HEK293 (cell line): Measurements from ENCODE around the gene GUCY1B1.

Experiments
- MEIS1 ChIP-seq: sonication (generic); formaldehyde crosslinking; IDR thresholded peaks from 2 replicates; pipeline ENCODE4 v1.8.1; 2022; ENCODE audit warnings: missing genetic modification reagents, mild to moderate bottlenecking, borderline replicate concordance
- MZF1 ChIP-seq: fragments of 450-650 bp; formaldehyde crosslinking; IDR thresholded peaks from 2 replicates; pipeline ENCODE4 v1.5.1; 2017; ENCODE audit warnings: missing biosample characterization, missing genetic modification characterization, borderline replicate concordance
- PBX3 ChIP-seq: sonication (generic); formaldehyde crosslinking; IDR thresholded peaks from 2 replicates; pipeline ENCODE4 v1.8.1; 2022; ENCODE audit warnings: mild to moderate bottlenecking, moderate library complexity, missing genetic modification reagents
- SP7 ChIP-seq: fragments of 450-650 bp; formaldehyde crosslinking; IDR thresholded peaks from 2 replicates; pipeline ENCODE4 v1.5.1; 2016; ENCODE audit warnings: missing biosample characterization, missing genetic modification characterization
- ZNF274 ChIP-seq, 2 experiments: fragments of 200-500 bp in 1 of 2; fragments of 450-650 bp in 1 of 2; sonication (Bioruptor generic) in 1 of 2; formaldehyde crosslinking in 1 of 2; IDR thresholded peaks; 2 replicates each; pipeline versions ENCODE4 v1.5.1 to v1.6.1; 2014 to 2016; ENCODE audit warnings: borderline replicate concordance in 1 of 2, inconsistent platforms in 1 of 2, low read length in 1 of 2, missing biosample characterization in 1 of 2, missing genetic modification characterization in 1 of 2
- ZNF658 ChIP-seq: fragments of 450-650 bp; formaldehyde crosslinking; IDR thresholded peaks from 2 replicates; pipeline ENCODE4; 2016; ENCODE audit warnings: missing biosample characterization, missing genetic modification characterization
- ZNF707 ChIP-seq: fragments of 450-650 bp; formaldehyde crosslinking; IDR thresholded peaks from 2 replicates; pipeline ENCODE4 v1.5.1; 2016; ENCODE audit warnings: missing biosample characterization, missing genetic modification characterization
- ZNF776 ChIP-seq: fragments of 450-650 bp; formaldehyde crosslinking; IDR thresholded peaks from 2 replicates; pipeline ENCODE4 v1.5.0; 2017; ENCODE audit warnings: missing biosample characterization, missing genetic modification characterization, borderline replicate concordance
- ZSCAN16 ChIP-seq: fragments of 450-650 bp; formaldehyde crosslinking; IDR thresholded peaks from 2 replicates; pipeline ENCODE4 v1.5.1; 2016; ENCODE audit warnings: missing biosample characterization, missing genetic modification characterization
- TF ChIP-seq, protein P1 (sequence below): fragments of 450-650 bp; formaldehyde crosslinking; IDR thresholded peaks from 2 replicates; pipeline ENCODE4 v1.5.1; 2016; ENCODE audit warnings: missing biosample characterization, missing genetic modification characterization
- TF ChIP-seq, protein P2 (sequence below): fragments of 450-650 bp; formaldehyde crosslinking; IDR thresholded peaks from 2 replicates; pipeline ENCODE4 v1.5.1; 2016; ENCODE audit warnings: missing biosample characterization, missing genetic modification characterization

GRCh38 chr4:155799116-155799793, 40.4 kb downstream of the GUCY1B1 start:
- TF ChIP-seq, protein P1, sequence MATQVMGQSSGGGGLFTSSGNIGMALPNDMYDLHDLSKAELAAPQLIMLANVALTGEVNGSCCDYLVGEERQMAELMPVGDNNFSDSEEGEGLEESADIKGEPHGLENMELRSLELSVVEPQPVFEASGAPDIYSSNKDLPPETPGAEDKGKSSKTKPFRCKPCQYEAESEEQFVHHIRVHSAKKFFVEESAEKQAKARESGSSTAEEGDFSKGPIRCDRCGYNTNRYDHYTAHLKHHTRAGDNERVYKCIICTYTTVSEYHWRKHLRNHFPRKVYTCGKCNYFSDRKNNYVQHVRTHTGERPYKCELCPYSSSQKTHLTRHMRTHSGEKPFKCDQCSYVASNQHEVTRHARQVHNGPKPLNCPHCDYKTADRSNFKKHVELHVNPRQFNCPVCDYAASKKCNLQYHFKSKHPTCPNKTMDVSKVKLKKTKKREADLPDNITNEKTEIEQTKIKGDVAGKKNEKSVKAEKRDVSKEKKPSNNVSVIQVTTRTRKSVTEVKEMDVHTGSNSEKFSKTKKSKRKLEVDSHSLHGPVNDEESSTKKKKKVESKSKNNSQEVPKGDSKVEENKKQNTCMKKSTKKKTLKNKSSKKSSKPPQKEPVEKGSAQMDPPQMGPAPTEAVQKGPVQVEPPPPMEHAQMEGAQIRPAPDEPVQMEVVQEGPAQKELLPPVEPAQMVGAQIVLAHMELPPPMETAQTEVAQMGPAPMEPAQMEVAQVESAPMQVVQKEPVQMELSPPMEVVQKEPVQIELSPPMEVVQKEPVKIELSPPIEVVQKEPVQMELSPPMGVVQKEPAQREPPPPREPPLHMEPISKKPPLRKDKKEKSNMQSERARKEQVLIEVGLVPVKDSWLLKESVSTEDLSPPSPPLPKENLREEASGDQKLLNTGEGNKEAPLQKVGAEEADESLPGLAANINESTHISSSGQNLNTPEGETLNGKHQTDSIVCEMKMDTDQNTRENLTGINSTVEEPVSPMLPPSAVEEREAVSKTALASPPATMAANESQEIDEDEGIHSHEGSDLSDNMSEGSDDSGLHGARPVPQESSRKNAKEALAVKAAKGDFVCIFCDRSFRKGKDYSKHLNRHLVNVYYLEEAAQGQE (tag by site-specific recombination): no peak
- TF ChIP-seq ZNF707 (tag by site-specific recombination) (no peak), ZNF658 (tag by site-specific recombination) (no peak), ZSCAN16 (no peak), PBX3 (no peak), MEIS1 (no peak), MZF1 (tag by site-specific recombination) (no peak), ZNF776 (tag by site-specific recombination) (no peak), SP7 (tag by site-specific recombination) (no peak), ZNF274 (IDR thresholded peaks at IDR 0.05; ENCODE audit: low read length) (no peak), ZNF274 (tag by site-specific recombination; IDR thresholded peaks at IDR 0.05; ENCODE audit: borderline replicate concordance) (no peak)
- TF ChIP-seq, protein P2, sequence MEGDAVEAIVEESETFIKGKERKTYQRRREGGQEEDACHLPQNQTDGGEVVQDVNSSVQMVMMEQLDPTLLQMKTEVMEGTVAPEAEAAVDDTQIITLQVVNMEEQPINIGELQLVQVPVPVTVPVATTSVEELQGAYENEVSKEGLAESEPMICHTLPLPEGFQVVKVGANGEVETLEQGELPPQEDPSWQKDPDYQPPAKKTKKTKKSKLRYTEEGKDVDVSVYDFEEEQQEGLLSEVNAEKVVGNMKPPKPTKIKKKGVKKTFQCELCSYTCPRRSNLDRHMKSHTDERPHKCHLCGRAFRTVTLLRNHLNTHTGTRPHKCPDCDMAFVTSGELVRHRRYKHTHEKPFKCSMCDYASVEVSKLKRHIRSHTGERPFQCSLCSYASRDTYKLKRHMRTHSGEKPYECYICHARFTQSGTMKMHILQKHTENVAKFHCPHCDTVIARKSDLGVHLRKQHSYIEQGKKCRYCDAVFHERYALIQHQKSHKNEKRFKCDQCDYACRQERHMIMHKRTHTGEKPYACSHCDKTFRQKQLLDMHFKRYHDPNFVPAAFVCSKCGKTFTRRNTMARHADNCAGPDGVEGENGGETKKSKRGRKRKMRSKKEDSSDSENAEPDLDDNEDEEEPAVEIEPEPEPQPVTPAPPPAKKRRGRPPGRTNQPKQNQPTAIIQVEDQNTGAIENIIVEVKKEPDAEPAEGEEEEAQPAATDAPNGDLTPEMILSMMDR (tag by site-specific recombination): no peak
